BJ (cell line): ENCODE data around the gene TMEM94. TPM values are rescaled to one million over a fixed set of nuclear protein-coding genes. Genes with fewer than 3 reads are reported as not detected.

ENCODE experiments used
- CTCF ChIA-PET: fragments of 350-600 bp; formaldehyde crosslinking; extraction: SDS; loops from one replicate; lab custom pipeline; 2021; ENCODE audit warnings: antibody characterized with exemption, inconsistent platforms; lab: Yijun Ruan, JAX
- POLR2A ChIA-PET: fragments of 300-600 bp; sonication (Branson Sonifier 250); formaldehyde crosslinking; extraction: SDS; loops from one replicate; lab custom pipeline; 2021; ENCODE audit warnings: antibody characterized with exemption; lab: Charles Lee
- DNase-seq: peaks from one replicate; pipeline ENCODE4 v3.0.0-alpha.2; 2011; ENCODE audit warnings: low read depth
- H3K27me3 ChIP-seq: 2 replicates; pipeline ENCODE4 v1.6.0; 2011; ENCODE audit warnings: low read length; ENCODE audit not compliant: control insufficient read depth, insufficient read depth
- H3K36me3 ChIP-seq: 2 replicates; pipeline ENCODE4 v1.5.1; 2011; ENCODE audit warnings: low read length; ENCODE audit not compliant: control insufficient read depth, insufficient read depth
- H3K4me3 ChIP-seq: 2 replicates; pipeline ENCODE4 v1.5.1; 2011; ENCODE audit warnings: low read depth, mild to moderate bottlenecking, control low read depth, low read length
- CTCF ChIP-seq: IDR thresholded peaks from 2 replicates; pipeline ENCODE4 v1.5.1; 2011; ENCODE audit warnings: low read depth, mild to moderate bottlenecking, control low read depth, inconsistent platforms, low read length, moderate library complexity; ENCODE audit not compliant: insufficient read depth
- polyA plus RNA-seq: library from polyadenylated mRNA; depleted of rRNA; stranded (reverse); fragments of >200 nt; gene quantifications from 2 replicates; pipeline ENCODE4 v1.2.3, GENCODE V29; 2011

TMEM94 gene
- polyA plus RNA-seq, 1 experiment = 35.5 TPM

GRCh38 chr17:75412455-75413317 lies 43.7 kb upstream of the TMEM94 start:
- Histone ChIP-seq H3K27me3 (peaks cover 6% of the 10 kb centered on the region), H3K36me3 (no peaks in the 10 kb centered on the region), H3K4me3 (no peak overlapping the region)
- CTCF ChIA-PET = interaction anchor here (0.7 to 4.3 kb wide), 21 partner anchors 9 to 299 kb away, joined by 3 to 28 read pairs (median 4); partner anchors contain the start of genes GGA3, MIF4GD, MRPS7 and SLC25A19
- POLR2A ChIA-PET = interaction anchor here (0.7 kb wide), 1 partner anchor 142 kb away, joined by 4 read pairs; the partner anchor contains the start of gene MIF4GD
- TF ChIP-seq CTCF = peak; percentile 77
- DNase-seq = no peak

GRCh38 chr17:75414488-75414887 lies 41.9 kb upstream of the TMEM94 start:
- TF ChIP-seq CTCF = no peak
- no peak for DNase-seq
- CTCF ChIA-PET = interaction anchor here (0.5 to 4.3 kb wide), 2 partner anchors 92 to 147 kb away, joined by 4 to 28 read pairs; no protein-coding TSS in a partner anchor
- POLR2A ChIA-PET = no interaction called here
- H3K27me3 ChIP-seq = peaks cover 5% of the 10 kb centered on the region
- no peaks in the 10 kb centered on the region for H3K36me3 ChIP-seq
- no peak overlapping the region for H3K4me3 ChIP-seq

GRCh38 chr17:75416006-75416405 lies 40.4 kb upstream of the TMEM94 start:
- ChIA-PET CTCF (interaction anchor here (1.4 kb wide), 1 partner anchor 9 kb away, joined by 3 read pairs; no protein-coding TSS in a partner anchor), POLR2A (no interaction called here)
- Histone ChIP-seq H3K4me3 (no peak overlapping the region), H3K27me3 (peaks cover 2% of the 10 kb centered on the region), H3K36me3 (no peaks in the 10 kb centered on the region)
- DNase-seq = no peak
- no peak for TF ChIP-seq CTCF

GRCh38 chr17:75417054-75417580 lies 39.3 kb upstream of the TMEM94 start:
- H3K27me3 ChIP-seq = peaks cover 2% of the 10 kb centered on the region
- H3K4me3 ChIP-seq = no peak overlapping the region
- CTCF ChIA-PET = no interaction called here
- TF ChIP-seq CTCF = no peak
- DNase-seq = no peak
- POLR2A ChIA-PET = no interaction called here
- H3K36me3 ChIP-seq = no peaks in the 10 kb centered on the region

GRCh38 chr17:75418531-75418930 lies 37.9 kb upstream of the TMEM94 start:
- Histone ChIP-seq H3K4me3 (no peak overlapping the region), H3K36me3 (no peaks in the 10 kb centered on the region), H3K27me3 (peaks cover 2% of the 10 kb centered on the region)
- DNase-seq = no peak
- CTCF ChIA-PET = interaction anchor here (0.6 to 1.0 kb wide), 3 partner anchors 12 to 141 kb away, joined by 3 to 6 read pairs (median 4); partner anchors contain the start of gene TSEN54
- no peak for TF ChIP-seq CTCF
- POLR2A ChIA-PET = no interaction called here
